Gastrocnemius medialis (tissue), 4 donors: ENCODE measurements around the gene SHISA6. TPM values are rescaled to one million over a fixed set of nuclear protein-coding genes. Genes with fewer than 3 reads are reported as not detected.

Experiments
- ATAC-seq, 2 donors: fragments of 150-250 bp; one replicate each; pipeline ENCODE4 v1.9.1; 2016
- DNase-seq, 2 donors: peaks; one replicate each; pipeline ENCODE4 v3.0.0-alpha.2; 2019
- H3K27ac ChIP-seq, 4 donors: fragments of 200-600 bp; sonication (generic); 1 replicate in 1 of 4; 2 replicates in 3 of 4; pipeline ENCODE4 v1.5.1; 2016 to 2018; ENCODE audit warnings: mild to moderate bottlenecking in 2 of 4, moderate library complexity in 1 of 4
- H3K27me3 ChIP-seq, 3 donors: fragments of 200-600 bp; sonication (generic) in 2 of 3; 1 replicate in 1 of 3; 2 replicates in 2 of 3; pipeline versions ENCODE4 v1.5.1 to v1.6.0; 2016 to 2019; ENCODE audit warnings: mild to moderate bottlenecking in 1 of 3, moderate library complexity in 1 of 3
- H3K36me3 ChIP-seq, 2 donors: fragments of 200-600 bp; sonication (generic) in 1 of 2; one replicate each; pipeline ENCODE4 v1.5.1; 2017 to 2018
- H3K4me1 ChIP-seq, 2 donors: fragments of 200-600 bp; sonication (generic) in 1 of 2; one replicate each; pipeline ENCODE4 v1.5.1; 2016 to 2017; ENCODE audit warnings: mild to moderate bottlenecking in 2 of 2
- H3K4me3 ChIP-seq, 4 donors: fragments of 200-600 bp; sonication (generic) in 3 of 4; 1 replicate in 1 of 4; 2 replicates in 3 of 4; pipeline ENCODE4 v1.5.1; 2016 to 2019; ENCODE audit warnings: mild to moderate bottlenecking in 2 of 4
- H3K9me3 ChIP-seq, 3 donors: fragments of 200-600 bp; sonication (generic) in 2 of 3; 1 replicate in 1 of 3; 2 replicates in 2 of 3; pipeline ENCODE4 v1.5.1; 2016 to 2019
- POLR2A ChIP-seq, 2 donors: fragments of 450-650 bp; IDR thresholded peaks; one replicate each; pipeline ENCODE4 v1.6.1; 2017; ENCODE audit warnings: antibody characterized with exemption in 2 of 2, mild to moderate bottlenecking in 2 of 2, moderate library complexity in 2 of 2
- in situ Hi-C, 4 donors: fragments of 200-750 bp; cut with MboI; loops; one replicate each; pipeline versions ENCODE4 v1.15.0 to v1.8.0; 2017; ENCODE audit warnings: low sequenced_read_pairs in 4 of 4
- intact Hi-C: fragments of 100-400 bp; cut with DNase I; formaldehyde crosslinking; loops from one replicate; pipeline ENCODE4 v1.15.1; 2023; ENCODE audit warnings: low total_unique reads
- total RNA-seq, 4 donors: library from RNA; depleted of rRNA; stranded (reverse); fragments of >200 nt; gene quantifications; one replicate each; pipeline versions ENCODE4 v1.1.0 to v1.2.3, GENCODE V29; 2016
- TF ChIP-seq, protein P1 (sequence below), 5 experiments: fragments of 450-650 bp in 3 of 5; fragments of 200-600 bp in 2 of 5; sonication (generic) in 2 of 5; IDR thresholded peaks in 4 of 5; conservative IDR thresholded peaks in 1 of 5; 1 replicate in 4 of 5; 2 replicates in 1 of 5; pipeline ENCODE4 v1.5.1; 2016 to 2019; ENCODE audit warnings: antibody characterized with exemption in 5 of 5, mild to moderate bottlenecking in 3 of 5, moderate library complexity in 3 of 5

SHISA6 gene
- total RNA-seq, 4 donors from 2014 or later, result 0.19 to 0.46 (median 0.31) TPM

DNA sequence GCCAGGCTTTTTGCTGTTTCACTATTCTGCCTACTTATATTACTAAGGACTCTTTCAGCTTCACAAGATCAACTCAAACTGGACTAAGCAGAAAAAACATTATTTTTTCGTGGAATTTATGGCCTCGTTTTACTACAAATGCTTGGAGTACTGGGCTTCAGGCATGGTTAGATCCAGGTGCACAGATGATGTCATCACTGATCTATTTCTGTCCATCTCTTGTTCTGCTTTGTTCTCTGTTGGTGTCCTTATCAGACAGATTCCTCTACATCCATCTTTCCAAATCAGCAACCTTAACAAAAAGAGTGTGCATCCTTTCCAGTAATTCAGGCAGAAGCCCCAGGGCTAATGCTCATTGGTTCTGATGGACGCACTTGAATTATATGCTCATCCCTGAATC, 247.4 kb downstream of the SHISA6 start:
- intact Hi-C loops, result no loop called here
- in situ Hi-C loops, result no loop called here
- ATAC-seq, result no peak

DNA sequence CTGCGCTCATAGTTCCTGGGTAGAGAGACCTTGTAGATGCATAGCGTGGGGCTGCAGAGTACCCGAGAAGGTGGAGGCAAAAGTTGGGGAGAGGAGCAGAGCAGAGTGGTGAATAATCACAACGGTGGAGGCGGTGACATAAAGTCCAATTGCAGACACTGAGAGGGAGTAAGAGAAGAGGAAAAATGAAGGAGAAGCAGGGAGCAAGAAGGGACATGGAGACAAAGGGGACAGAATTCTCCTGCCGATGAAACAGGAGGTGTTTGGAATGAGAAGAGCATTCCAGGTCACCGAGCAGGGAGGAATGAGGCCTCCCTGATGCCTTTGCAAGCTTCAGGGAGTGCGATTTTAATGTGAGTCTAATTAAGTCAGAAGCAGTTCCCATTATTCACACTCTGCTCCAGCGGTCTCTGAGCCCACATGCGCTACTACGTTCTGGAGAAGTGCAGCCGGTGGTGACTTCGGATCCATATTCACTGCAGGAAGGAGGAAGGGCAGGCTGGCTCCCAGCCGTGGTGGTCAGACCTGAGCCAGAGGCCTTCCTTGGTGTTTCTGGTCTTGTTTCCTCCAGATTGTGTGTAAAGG, 249.2 kb downstream of the SHISA6 start:
- Histone ChIP-seq H3K4me1 (no peaks in the 10 kb centered on the region), H3K27ac (no peak overlapping the region), H3K36me3 (no peaks in the 10 kb centered on the region), H3K4me3 (no peak overlapping the region), H3K9me3 (no peaks in the 10 kb centered on the region), H3K27me3 (no peaks in the 10 kb centered on the region)
- ATAC-seq (no peak), DNase-seq (no peak)
- in situ Hi-C loops, result no loop called here
- intact Hi-C loops, result no loop called here
- TF ChIP-seq, protein P1, sequence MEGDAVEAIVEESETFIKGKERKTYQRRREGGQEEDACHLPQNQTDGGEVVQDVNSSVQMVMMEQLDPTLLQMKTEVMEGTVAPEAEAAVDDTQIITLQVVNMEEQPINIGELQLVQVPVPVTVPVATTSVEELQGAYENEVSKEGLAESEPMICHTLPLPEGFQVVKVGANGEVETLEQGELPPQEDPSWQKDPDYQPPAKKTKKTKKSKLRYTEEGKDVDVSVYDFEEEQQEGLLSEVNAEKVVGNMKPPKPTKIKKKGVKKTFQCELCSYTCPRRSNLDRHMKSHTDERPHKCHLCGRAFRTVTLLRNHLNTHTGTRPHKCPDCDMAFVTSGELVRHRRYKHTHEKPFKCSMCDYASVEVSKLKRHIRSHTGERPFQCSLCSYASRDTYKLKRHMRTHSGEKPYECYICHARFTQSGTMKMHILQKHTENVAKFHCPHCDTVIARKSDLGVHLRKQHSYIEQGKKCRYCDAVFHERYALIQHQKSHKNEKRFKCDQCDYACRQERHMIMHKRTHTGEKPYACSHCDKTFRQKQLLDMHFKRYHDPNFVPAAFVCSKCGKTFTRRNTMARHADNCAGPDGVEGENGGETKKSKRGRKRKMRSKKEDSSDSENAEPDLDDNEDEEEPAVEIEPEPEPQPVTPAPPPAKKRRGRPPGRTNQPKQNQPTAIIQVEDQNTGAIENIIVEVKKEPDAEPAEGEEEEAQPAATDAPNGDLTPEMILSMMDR (IDR thresholded peaks at IDR 0.05 in 4 of 5, conservative IDR thresholded peaks at IDR 0.05 in 1 of 5), result no peak
- no peak for TF ChIP-seq POLR2A (IDR thresholded peaks at IDR 0.05)

More for the DNA sequence above, 247.4 kb downstream of the SHISA6 start:
- TF ChIP-seq POLR2A (IDR thresholded peaks at IDR 0.05), result no peak
- no peaks in the 10 kb centered on the region for H3K27me3 ChIP-seq
- H3K36me3 ChIP-seq, result no peaks in the 10 kb centered on the region
- DNase-seq, result no peak
- H3K4me3 ChIP-seq, result no peak overlapping the region
- H3K27ac ChIP-seq, result no peak overlapping the region
- no peaks in the 10 kb centered on the region for H3K9me3 ChIP-seq
- no peaks in the 10 kb centered on the region for H3K4me1 ChIP-seq

DNA sequence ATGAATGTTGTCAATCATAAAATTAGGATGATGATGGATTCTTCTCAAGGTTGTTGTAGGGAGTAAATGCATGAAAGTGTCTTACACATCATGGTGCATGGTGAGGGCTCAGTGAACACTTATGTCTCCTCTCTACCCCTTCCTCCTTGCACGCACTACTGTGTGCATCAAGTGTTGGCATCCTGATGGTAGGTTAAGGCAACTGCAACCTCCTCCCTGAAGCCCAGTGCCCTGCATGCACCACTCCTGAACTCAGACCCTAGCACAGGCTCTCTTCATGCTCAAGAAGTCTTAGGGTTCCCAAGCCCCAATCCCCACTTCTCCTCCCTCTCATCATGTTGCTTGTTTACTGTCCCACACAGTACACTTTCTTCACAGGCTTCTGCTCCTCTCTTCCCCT, 251.5 kb downstream of the SHISA6 start:
- TF ChIP-seq POLR2A (IDR thresholded peaks at IDR 0.05), result no peak
- TF ChIP-seq, protein P1 (IDR thresholded peaks at IDR 0.05 in 4 of 5, conservative IDR thresholded peaks at IDR 0.05 in 1 of 5), result no peak
- Histone ChIP-seq H3K4me3 (no peak overlapping the region), H3K4me1 (no peaks in the 10 kb centered on the region), H3K9me3 (no peaks in the 10 kb centered on the region), H3K27ac (no peak overlapping the region), H3K27me3 (no peaks in the 10 kb centered on the region), H3K36me3 (no peaks in the 10 kb centered on the region)
- DNase-seq (no peak), ATAC-seq (no peak)
- in situ Hi-C loops, result no loop called here
- intact Hi-C loops, result no loop called here

DNA sequence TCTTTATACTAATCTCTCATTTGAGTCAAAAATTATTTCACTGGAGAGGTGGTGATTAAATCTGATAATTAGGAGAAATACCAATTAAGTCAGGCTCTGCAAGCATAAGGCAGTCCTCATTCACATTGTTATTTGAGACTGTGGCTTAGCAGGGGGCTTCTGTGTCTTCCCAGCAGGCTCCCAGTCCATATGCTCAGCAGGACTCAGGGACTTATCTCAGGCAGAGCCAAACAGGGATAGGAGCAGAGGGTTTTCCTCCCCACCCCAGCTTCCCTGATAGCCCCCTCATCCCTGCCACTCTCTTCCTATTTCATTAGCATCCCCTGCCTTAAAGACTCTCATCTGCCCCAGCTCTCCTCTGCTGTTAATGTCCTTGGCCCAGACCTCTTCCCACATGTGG, 252.9 kb downstream of the SHISA6 start:
- H3K9me3 ChIP-seq, result no peaks in the 10 kb centered on the region
- no peaks in the 10 kb centered on the region for H3K36me3 ChIP-seq
- intact Hi-C loops (no loop called here), in situ Hi-C loops (no loop called here)
- no peaks in the 10 kb centered on the region for H3K4me1 ChIP-seq
- no peak overlapping the region for H3K27ac ChIP-seq
- H3K27me3 ChIP-seq, result no peaks in the 10 kb centered on the region
- DNase-seq, result no peak
- no peak for ATAC-seq
- no peak overlapping the region for H3K4me3 ChIP-seq
- no peak for TF ChIP-seq POLR2A (IDR thresholded peaks at IDR 0.05)
- TF ChIP-seq, protein P1 (IDR thresholded peaks at IDR 0.05 in 4 of 5, conservative IDR thresholded peaks at IDR 0.05 in 1 of 5), result no peak

DNA sequence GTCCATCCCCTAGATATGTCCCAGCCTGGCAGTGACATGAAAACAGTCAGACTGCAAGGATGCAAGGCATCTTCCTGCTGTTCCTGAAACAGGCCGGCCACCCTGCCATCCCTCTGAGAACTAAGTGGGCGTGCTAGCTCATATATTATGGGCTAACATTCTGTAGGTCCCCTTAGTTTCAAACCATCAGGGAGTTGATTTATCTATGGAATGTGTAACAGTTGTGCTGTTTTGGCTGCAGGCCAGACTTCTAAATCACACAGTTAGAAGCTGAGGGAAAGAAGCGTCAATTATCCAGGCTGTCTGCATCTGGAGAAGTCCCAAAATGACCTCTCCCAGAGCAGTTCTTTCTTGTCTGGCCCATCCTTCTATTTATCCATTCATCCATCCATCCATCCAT, 254.6 kb downstream of the SHISA6 start:
- Histone ChIP-seq H3K4me1 (no peaks in the 10 kb centered on the region), H3K9me3 (no peaks in the 10 kb centered on the region), H3K27ac (no peak overlapping the region), H3K27me3 (no peaks in the 10 kb centered on the region), H3K4me3 (no peak overlapping the region), H3K36me3 (no peaks in the 10 kb centered on the region)
- no peak for TF ChIP-seq POLR2A (IDR thresholded peaks at IDR 0.05)
- TF ChIP-seq, protein P1 (IDR thresholded peaks at IDR 0.05 in 4 of 5, conservative IDR thresholded peaks at IDR 0.05 in 1 of 5), result no peak
- ATAC-seq, result no peak
- in situ Hi-C loops (no loop called here), intact Hi-C loops (no loop called here)
- no peak for DNase-seq
